T-helper 17 cell (primary cell): ENCODE results near the gene SERTAD2. TPM values are rescaled to one million over a fixed set of nuclear protein-coding genes. Genes with fewer than 3 reads are reported as not detected.

Experiments used
- ATAC-seq: fragments of 150-1000 bp; cut with Tn5 transposase; 2 replicates; pipeline ENCODE4 v1.10.0; 2021; ENCODE audit warnings: mild to moderate bottlenecking, moderate library complexity
- DNase-seq, 3 donors: peaks; one replicate each; pipeline versions ENCODE4 v3.0.0 to v3.0.0-alpha.2; 2020 to 2021
- H3K9me3 ChIP-seq: one replicate; pipeline ENCODE4 v1.7.0; 2013; ENCODE audit warnings: low read length, mild to moderate bottlenecking; ENCODE audit not compliant: control insufficient read depth, poor library complexity, severe bottlenecking
- H3K27ac Mint-ChIP-seq: one replicate; pipeline ENCODE4 v1.8.0; 2022; ENCODE audit warnings: mild to moderate bottlenecking, moderate library complexity, mixed read lengths
- H3K27me3 Mint-ChIP-seq: one replicate; pipeline ENCODE4 v1.8.0; 2022; ENCODE audit warnings: mixed read lengths
- H3K36me3 Mint-ChIP-seq: one replicate; pipeline ENCODE4 v1.8.0; 2022; ENCODE audit warnings: low read depth, mixed read lengths
- H3K4me1 Mint-ChIP-seq: one replicate; pipeline ENCODE4 v1.8.0; 2022; ENCODE audit warnings: mild to moderate bottlenecking, mixed read lengths
- H3K4me3 Mint-ChIP-seq: one replicate; pipeline ENCODE4 v1.8.0; 2022; ENCODE audit warnings: mild to moderate bottlenecking, moderate library complexity, mixed read lengths
- total RNA-seq, 4 donors: library from RNA in 2 of 4; stranded (reverse) in 2 of 4; gene quantifications; one replicate each; pipeline ENCODE4 v1.2.3 and lab custom pipeline; 2022 to 2026

The SERTAD2 gene
- total RNA-seq, 2 donors from 2014 or later = 26.4 to 31.1 TPM

- H3K4me3 Mint-ChIP-seq = no peak overlapping the region
- no peak overlapping the region for H3K27ac Mint-ChIP-seq
- H3K27me3 Mint-ChIP-seq = no peaks in the 10 kb centered on the region
- ATAC-seq (no peak), DNase-seq (no peak)
- H3K4me1 Mint-ChIP-seq = peaks cover 3% of the 10 kb centered on the region
- H3K36me3 Mint-ChIP-seq = no peaks in the 10 kb centered on the region
- H3K9me3 ChIP-seq = no peaks in the 10 kb centered on the region
Observed at GRCh38 chr2:64581777-64582539, 71.8 kb downstream of the SERTAD2 start.

Other genes with a start within 250 kb of the SERTAD2 start
- 10 to 100 TPM in 1 of 2 donors, 1 to 10 TPM in 1; 2.5 to 31.0 TPM for gene LGALSL, start 199.8 kb downstream of the SERTAD2 start, total RNA-seq
- gene AFTPH, start 129.6 kb downstream of the SERTAD2 start, total RNA-seq = 10 to 100 TPM; 33.2 to 34.8 TPM